SK-N-SH (cell line): ENCODE results near the gene LEF1. TPM values are rescaled to one million over a fixed set of nuclear protein-coding genes. Genes with fewer than 3 reads are reported as not detected.

Experiments
- CTCF ChIA-PET: fragments of 300-600, 350-600 bp; formaldehyde crosslinking; extraction: SDS; loops from one replicate; lab custom pipeline; 2021; lab: Yijun Ruan, JAX
- POLR2A ChIA-PET: fragments of 350-600 bp; sonication (Branson Sonifier 250); formaldehyde crosslinking; extraction: SDS; loops from one replicate; lab custom pipeline; 2020; ENCODE audit warnings: antibody characterized with exemption, inconsistent platforms; lab: Yijun Ruan, JAX
- DNase-seq: peaks from one replicate; pipeline ENCODE4 v3.0.0; 2012
- H2AFZ ChIP-seq: fragments of 200-600 bp; sonication (generic); 2 replicates; pipeline ENCODE4 v1.8.1; 2016; ENCODE audit warnings: antibody characterized with exemption, mild to moderate bottlenecking, low read depth
- H3F3A ChIP-seq: fragments of 200-600 bp; sonication (generic); replicated peaks from 2 replicates; pipeline ENCODE3; 2016; ENCODE audit warnings: antibody characterized with exemption, mild to moderate bottlenecking; ENCODE audit not compliant: insufficient read depth
- H3K27ac ChIP-seq, 2 experiments: fragments of 200-500 bp in 1 of 2; fragments of 200-600 bp in 1 of 2; sonication (Bioruptor generic) in 1 of 2; sonication (generic), shearing (Covaris generic) in 1 of 2; 2 replicates each; pipeline versions ENCODE4 v1.5.1 to v1.6.1; 2014 to 2016; ENCODE audit warnings: low read depth in 2 of 2, inconsistent platforms in 1 of 2, low read length in 1 of 2, mild to moderate bottlenecking in 1 of 2, mixed read lengths in 1 of 2
- H3K27me3 ChIP-seq: fragments of 200-600 bp; sonication (generic), shearing (Covaris generic); 2 replicates; pipeline ENCODE4 v1.6.1; 2016; ENCODE audit warnings: mixed run types; ENCODE audit not compliant: insufficient read depth
- H3K36me3 ChIP-seq, 2 experiments: fragments of 200-500 bp in 1 of 2; fragments of 200-600 bp in 1 of 2; sonication (Bioruptor generic) in 1 of 2; sonication (generic) in 1 of 2; replicated peaks in 1 of 2; 2 replicates each; pipeline versions ENCODE3 to v1.5.1; 2014 to 2016; ENCODE audit warnings: low read length in 1 of 2, mild to moderate bottlenecking in 1 of 2; ENCODE audit not compliant: insufficient read depth in 2 of 2, control insufficient read depth in 1 of 2
- H3K4me1 ChIP-seq, 2 experiments: fragments of 200-500 bp in 1 of 2; fragments of 200-600 bp in 1 of 2; sonication (Bioruptor generic) in 1 of 2; sonication (generic), shearing (Covaris generic) in 1 of 2; 2 replicates each; pipeline versions ENCODE4 v1.5.1 to v1.6.1; 2014 to 2016; ENCODE audit warnings: low read depth in 1 of 2, low read length in 1 of 2, mixed run types in 1 of 2; ENCODE audit not compliant: insufficient read depth in 2 of 2, control insufficient read depth in 1 of 2
- H3K4me2 ChIP-seq: fragments of 200-600 bp; sonication (generic), shearing (Covaris generic); 2 replicates; pipeline ENCODE4 v1.6.1; 2017; ENCODE audit warnings: mixed run types
- H3K4me3 ChIP-seq, 2 experiments: fragments of 200-500 bp in 1 of 2; fragments of 200-600 bp in 1 of 2; sonication (Bioruptor generic) in 1 of 2; sonication (generic), shearing (Covaris generic) in 1 of 2; 2 replicates each; pipeline versions ENCODE4 v1.5.1 to v1.8.1; 2014 to 2016; ENCODE audit warnings: low read depth in 2 of 2, inconsistent platforms in 1 of 2, low read length in 1 of 2, mild to moderate bottlenecking in 1 of 2, mixed read lengths in 1 of 2, moderate library complexity in 1 of 2
- H3K79me2 ChIP-seq: fragments of 200-600 bp; sonication (generic); 2 replicates; pipeline ENCODE4 v1.8.1; 2017; ENCODE audit warnings: mild to moderate bottlenecking; ENCODE audit not compliant: insufficient read depth
- H3K9ac ChIP-seq: fragments of 200-600 bp; sonication (generic); 2 replicates; pipeline ENCODE4 v1.6.1; 2017; ENCODE audit warnings: mixed run types
- H3K9me2 ChIP-seq: fragments of 200-600 bp; sonication (generic); 2 replicates; pipeline ENCODE4 v1.6.1; 2017; ENCODE audit warnings: mixed run types
- H3K9me3 ChIP-seq: fragments of 200-600 bp; sonication (generic); 2 replicates; pipeline ENCODE4 v1.6.1; 2017; ENCODE audit warnings: mixed run types, mild to moderate bottlenecking, moderate library complexity
- H4K20me1 ChIP-seq: fragments of 200-600 bp; sonication (generic); 2 replicates; pipeline ENCODE4 v1.6.1; 2017; ENCODE audit warnings: mild to moderate bottlenecking, mixed run types; ENCODE audit not compliant: insufficient read depth
- CTCF ChIP-seq: fragments of 200-600 bp; sonication (generic); IDR thresholded peaks from 2 replicates; pipeline ENCODE4 v1.6.1; 2017; ENCODE audit warnings: antibody characterized with exemption, mild to moderate bottlenecking, moderate library complexity
- FOSL2 ChIP-seq: IDR thresholded peaks from 2 replicates; pipeline ENCODE4 v1.4.0; 2012; ENCODE audit warnings: low read depth, mild to moderate bottlenecking, moderate library complexity, borderline replicate concordance
- FOXM1 ChIP-seq: IDR thresholded peaks from 2 replicates; pipeline ENCODE4 v1.4.0; 2012; ENCODE audit warnings: low read depth, mild to moderate bottlenecking
- IRF3 ChIP-seq: fragments of 150-350 bp; IDR thresholded peaks from 2 replicates; pipeline ENCODE4 v1.6.1; 2016; ENCODE audit warnings: mild to moderate bottlenecking, low read depth, low read length
- JUND ChIP-seq: IDR thresholded peaks from 2 replicates; pipeline ENCODE4 v1.4.0; 2012
- MAX ChIP-seq: IDR thresholded peaks from 2 replicates; pipeline ENCODE4 v1.4.0; 2012; ENCODE audit warnings: low read depth
- MEF2A ChIP-seq: IDR thresholded peaks from 2 replicates; pipeline ENCODE4 v1.4.0; 2012; ENCODE audit warnings: low read depth, borderline replicate concordance
- MXI1 ChIP-seq: IDR thresholded peaks from 2 replicates; pipeline ENCODE4 v1.6.1; 2012; ENCODE audit warnings: mild to moderate bottlenecking, low read depth, low read length, improper control_type of control experiment
- NFIC ChIP-seq: IDR thresholded peaks from 2 replicates; pipeline ENCODE4 v1.4.0; 2012; ENCODE audit warnings: borderline replicate concordance
- POLR2AphosphoS5 ChIP-seq: IDR thresholded peaks from 2 replicates; pipeline ENCODE4 v1.6.1; 2012; ENCODE audit warnings: low read depth, low read length
- RAD21 ChIP-seq: IDR thresholded peaks from 2 replicates; pipeline ENCODE4 v1.6.1; 2012; ENCODE audit warnings: mild to moderate bottlenecking, low read length
- RCOR1 ChIP-seq: fragments of 150-350 bp; IDR thresholded peaks from 2 replicates; pipeline ENCODE4 v1.6.1; 2017; ENCODE audit warnings: antibody characterized with exemption, low read length
- RFX5 ChIP-seq: IDR thresholded peaks from 2 replicates; pipeline ENCODE4 v1.6.1; 2012; ENCODE audit warnings: mild to moderate bottlenecking, improper control_type of control experiment, low read length
- RXRA ChIP-seq: IDR thresholded peaks from 2 replicates; pipeline ENCODE4 v1.4.0; 2012; ENCODE audit warnings: low read depth, mild to moderate bottlenecking, borderline replicate concordance
- SIN3A ChIP-seq: IDR thresholded peaks from 2 replicates; pipeline ENCODE4 v1.6.1; 2012; ENCODE audit warnings: low read depth, mild to moderate bottlenecking, low read length, moderate library complexity, borderline replicate concordance
- SMC3 ChIP-seq: IDR thresholded peaks from 2 replicates; pipeline ENCODE4 v1.6.1; 2012; ENCODE audit warnings: low read depth, low read length, improper control_type of control experiment
- TAF1 ChIP-seq: IDR thresholded peaks from 2 replicates; pipeline ENCODE4 v1.6.1; 2012; ENCODE audit warnings: low read depth, mild to moderate bottlenecking, low read length, moderate library complexity, borderline replicate concordance
- TCF12 ChIP-seq: IDR thresholded peaks from 2 replicates; pipeline ENCODE4 v1.4.0; 2012
- USF2 ChIP-seq: fragments of 150-350 bp; IDR thresholded peaks from 2 replicates; pipeline ENCODE4 v1.6.1; 2017; ENCODE audit warnings: antibody characterized with exemption, low read length, low read depth, borderline replicate concordance
- ZBTB33 ChIP-seq: IDR thresholded peaks from 2 replicates; pipeline ENCODE4 v1.4.0; 2012; ENCODE audit warnings: low read depth, borderline replicate concordance
- WGBS: methylation state at CpG from one replicate; pipeline ENCODE4 v1.1.6; 2017; ENCODE audit warnings: low lambda C conversion rate; 5-methylcytosine and 5-hydroxymethylcytosine counted together
- polyA plus RNA-seq, 3 experiments: library from polyadenylated mRNA; depleted of rRNA; stranded (reverse); fragments of >200 nt; gene quantifications; 2 replicates each; pipeline ENCODE4 v1.2.3, GENCODE V29; 2012

Gene LEF1
- polyA plus RNA-seq, 1 of the 3 experiments (the other 2 are of a cell fraction), result 0.36 TPM

GRCh38 chr4:108049406-108049805 lies 119.3 kb downstream of the LEF1 start:
- no peak for DNase-seq
- no peaks in the 10 kb centered on the region for H4K20me1 ChIP-seq
- peak overlapping the region; percentile 19 to 28; a peak in 3 of 4 replicates for H3K4me3 ChIP-seq
- CTCF ChIA-PET, result interaction anchor here (1.0 to 1.9 kb wide), 3 partner anchors 10 to 30 kb away, joined by 4 to 5 read pairs (median 5); no protein-coding TSS in a partner anchor
- no peaks in the 10 kb centered on the region for H3K9me3 ChIP-seq
- no peak for TF ChIP-seq SIN3A
- TF ChIP-seq RXRA, result no peak
- no peak for TF ChIP-seq FOSL2
- no peak for TF ChIP-seq MAX
- TF ChIP-seq SMC3, result no peak
- TF ChIP-seq RFX5, result no peak
- no peak for TF ChIP-seq MEF2A
- no peak for TF ChIP-seq IRF3
- no peak for TF ChIP-seq CTCF
- TF ChIP-seq RCOR1, result no peak
- no peak for TF ChIP-seq NFIC
- TF ChIP-seq POLR2AphosphoS5, result no peak
- TF ChIP-seq JUND, result no peak
- no peak for TF ChIP-seq MXI1
- TF ChIP-seq RAD21, result no peak
- TF ChIP-seq USF2, result no peak
- TF ChIP-seq ZBTB33, result no peak
- TF ChIP-seq TCF12, result no peak
- TF ChIP-seq TAF1, result no peak
- TF ChIP-seq FOXM1, result no peak
- peaks cover 29% of the 10 kb centered on the region; the same call in 1 of the 2 replicates for H3K27me3 ChIP-seq
- no peaks in the 10 kb centered on the region for H3F3A ChIP-seq
- H3K36me3 ChIP-seq, result no peaks in the 10 kb centered on the region
- POLR2A ChIA-PET, result no interaction called here
- H2AFZ ChIP-seq, result peak overlapping the region; percentile 3; the same call in 1 of the 2 replicates
- H3K9me2 ChIP-seq, result no peaks in the 10 kb centered on the region
- peak overlapping the region; percentile 67 for H3K4me2 ChIP-seq
- no peaks in the 10 kb centered on the region for H3K79me2 ChIP-seq
- H3K27ac ChIP-seq, result no peak overlapping the region
- no peaks in the 10 kb centered on the region; a peak in 1 of 4 replicates for H3K4me1 ChIP-seq
- H3K9ac ChIP-seq, result no peak overlapping the region
- WGBS, result 48% methylated on average over 5 of the region's 5 CpGs
